Suprapubic skin (tissue), 3 donors: ENCODE data around the gene ATP13A5.

Source experiments
- CTCF ChIP-seq, 2 donors: fragments of 200-600 bp in 1 of 2; fragments of 450-650 bp in 1 of 2; sonication (generic) in 1 of 2; IDR thresholded peaks; one replicate each; pipeline ENCODE4 v1.5.1; 2016 to 2019; ENCODE audit warnings: antibody characterized with exemption in 2 of 2, mild to moderate bottlenecking in 1 of 2, moderate library complexity in 1 of 2
- EP300 ChIP-seq: sonication (generic); formaldehyde crosslinking; IDR thresholded peaks from one replicate; pipeline ENCODE4 v1.6.1; 2017; ENCODE audit warnings: antibody characterized with exemption
- POLR2A ChIP-seq, 2 donors: fragments of 450-650 bp; IDR thresholded peaks; one replicate each; pipeline ENCODE4 v1.6.1; 2017; ENCODE audit warnings: antibody characterized with exemption in 2 of 2, mild to moderate bottlenecking in 2 of 2, moderate library complexity in 2 of 2

- no peak for TF ChIP-seq CTCF (IDR thresholded peaks at IDR 0.05)
- TF ChIP-seq POLR2A (IDR thresholded peaks at IDR 0.05): no peak
- no peak for TF ChIP-seq EP300
Measured at GRCh38 chr3:193357291-193357690, 21.3 kb downstream of the ATP13A5 start.
